ENCODE results near the gene GLCE. TPM values are rescaled to one million over a fixed set of nuclear protein-coding genes. Genes with fewer than 3 reads are reported as not detected.

The GLCE gene
- total RNA-seq, 1 experiment from 2014 or later, result 43.3 TPM

DNA sequence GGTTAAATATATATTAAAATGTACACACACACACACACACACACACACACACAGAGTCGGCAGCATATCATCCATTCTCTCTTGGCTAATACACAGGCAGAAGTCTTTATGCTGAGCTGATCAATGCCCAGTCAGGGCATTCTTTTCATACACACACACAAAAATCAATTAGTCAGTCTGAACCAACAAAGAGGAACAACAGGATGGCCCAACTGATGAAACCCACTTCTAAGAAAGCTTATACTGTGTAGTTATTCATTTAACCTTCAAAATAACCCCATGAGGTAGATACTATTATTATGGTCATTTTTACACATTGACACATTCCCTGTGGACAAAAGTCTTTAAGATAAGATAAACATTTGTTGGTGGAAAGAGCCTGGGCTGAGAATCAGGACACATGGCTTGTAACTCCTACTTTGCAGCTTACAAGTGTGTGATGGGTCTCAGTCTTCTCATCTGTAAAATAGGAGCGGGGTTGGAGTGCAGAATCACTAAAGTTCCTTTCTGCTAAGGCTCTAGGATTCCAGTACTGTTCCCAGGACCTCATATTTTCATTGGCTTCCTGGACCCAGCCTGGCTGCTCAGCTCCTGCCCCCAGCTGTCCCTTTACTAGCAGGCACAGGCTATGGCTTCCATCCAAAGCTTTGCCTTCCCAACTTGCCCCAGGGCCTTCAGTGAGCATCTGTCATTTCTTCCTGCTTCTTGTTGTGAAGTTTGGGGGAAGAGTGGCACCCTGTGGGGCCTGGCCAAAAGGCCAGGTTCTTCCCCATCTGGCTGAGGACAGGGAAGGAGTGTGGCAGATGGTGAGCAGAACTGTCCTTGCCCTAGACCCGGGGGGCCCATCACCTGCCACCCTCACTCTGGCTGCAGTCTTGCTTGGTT lies 27.2 kb upstream of the GLCE start:
- in situ Hi-C loops (cut with HindIII; ENCODE audit: low pct_unique_long_range_greater_than_20kb, low sequenced_read_pairs), result no loop called here
- DNase-seq (ENCODE audit: low read depth, low spot score), result peak; percentile 22

DNA sequence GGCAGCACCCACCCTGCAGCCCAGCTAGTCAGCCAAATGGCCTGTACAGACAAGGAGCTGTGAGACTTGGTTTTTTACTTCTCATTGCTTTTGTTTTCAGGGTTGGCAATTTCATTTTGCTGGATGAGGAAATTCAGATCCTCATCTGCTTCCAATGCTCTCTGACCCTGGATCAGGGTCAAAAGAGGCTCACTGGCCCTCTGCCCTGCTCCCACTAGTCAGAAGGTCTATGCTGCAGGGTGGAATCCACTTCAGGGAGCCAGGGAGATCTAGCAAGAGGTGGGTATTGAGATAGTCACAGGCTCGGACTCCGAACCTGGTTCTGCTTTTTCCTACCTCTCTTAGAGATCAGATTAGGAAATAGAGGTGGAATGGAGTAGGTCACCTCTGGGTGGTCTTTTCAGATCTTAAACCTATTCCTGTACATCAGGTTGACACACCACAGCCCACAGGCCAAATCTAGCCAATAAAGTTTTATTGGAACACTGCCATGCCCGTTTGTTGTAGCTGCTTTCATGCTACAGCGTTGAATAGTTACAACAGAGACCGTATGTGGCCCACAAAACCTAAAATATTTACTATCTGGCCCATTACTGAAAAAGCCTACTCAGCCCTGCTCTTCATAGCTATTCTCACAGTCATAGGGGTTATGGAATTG lies 26.4 kb upstream of the GLCE start:
- in situ Hi-C loops (cut with HindIII; ENCODE audit: low pct_unique_long_range_greater_than_20kb, low sequenced_read_pairs), result no loop called here
- DNase-seq (ENCODE audit: low read depth, low spot score), result no peak

- DNase-seq (ENCODE audit: low read depth, low spot score), result no peak
- in situ Hi-C loops (cut with HindIII; ENCODE audit: low pct_unique_long_range_greater_than_20kb, low sequenced_read_pairs), result no loop called here
Measured at GRCh38 chr15:69134791-69135190, 25.6 kb upstream of the GLCE start.

- DNase-seq (ENCODE audit: low read depth, low spot score), result no peak
- in situ Hi-C loops (cut with HindIII; ENCODE audit: low pct_unique_long_range_greater_than_20kb, low sequenced_read_pairs), result no loop called here
Measured at GRCh38 chr15:69135499-69135898, 24.9 kb upstream of the GLCE start.

DNA sequence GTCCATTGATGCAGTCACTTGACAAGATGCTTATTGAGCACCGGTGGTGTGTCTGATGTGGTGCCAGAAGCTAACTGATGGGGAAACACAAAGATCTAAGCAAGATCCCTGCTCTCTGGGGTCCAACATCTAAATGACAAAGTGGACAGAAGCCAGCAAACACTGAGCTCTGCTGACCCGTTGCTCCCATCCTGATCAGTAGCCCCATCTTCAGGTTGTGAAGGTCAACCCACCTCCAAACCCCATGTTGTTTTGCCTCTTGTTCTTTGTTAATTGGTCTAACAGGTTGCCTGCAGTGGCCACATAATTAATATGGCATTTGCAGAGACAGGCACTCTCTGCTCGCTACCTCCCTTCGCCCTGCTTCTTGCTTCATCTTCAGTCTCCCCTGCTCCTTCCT lies 21.5 kb upstream of the GLCE start:
- DNase-seq (ENCODE audit: low read depth, low spot score), result no peak
- in situ Hi-C loops (cut with HindIII; ENCODE audit: low pct_unique_long_range_greater_than_20kb, low sequenced_read_pairs), result no loop called here

- DNase-seq (ENCODE audit: low read depth, low spot score), result no peak
- in situ Hi-C loops (cut with HindIII; ENCODE audit: low pct_unique_long_range_greater_than_20kb, low sequenced_read_pairs), result no loop called here
Measured at GRCh38 chr15:69140306-69140705, 20.1 kb upstream of the GLCE start.

GRCh38 chr15:69141286-69141701 lies 19.1 kb upstream of the GLCE start:
- peak; percentile 50 for DNase-seq (ENCODE audit: low read depth, low spot score)
- in situ Hi-C loops (cut with HindIII; ENCODE audit: low pct_unique_long_range_greater_than_20kb, low sequenced_read_pairs), result no loop called here

- in situ Hi-C loops (cut with HindIII; ENCODE audit: low pct_unique_long_range_greater_than_20kb, low sequenced_read_pairs), result no loop called here
- DNase-seq (ENCODE audit: low read depth, low spot score), result peak; percentile 53
Measured at GRCh38 chr15:69141833-69142232, 18.6 kb upstream of the GLCE start.

DNA sequence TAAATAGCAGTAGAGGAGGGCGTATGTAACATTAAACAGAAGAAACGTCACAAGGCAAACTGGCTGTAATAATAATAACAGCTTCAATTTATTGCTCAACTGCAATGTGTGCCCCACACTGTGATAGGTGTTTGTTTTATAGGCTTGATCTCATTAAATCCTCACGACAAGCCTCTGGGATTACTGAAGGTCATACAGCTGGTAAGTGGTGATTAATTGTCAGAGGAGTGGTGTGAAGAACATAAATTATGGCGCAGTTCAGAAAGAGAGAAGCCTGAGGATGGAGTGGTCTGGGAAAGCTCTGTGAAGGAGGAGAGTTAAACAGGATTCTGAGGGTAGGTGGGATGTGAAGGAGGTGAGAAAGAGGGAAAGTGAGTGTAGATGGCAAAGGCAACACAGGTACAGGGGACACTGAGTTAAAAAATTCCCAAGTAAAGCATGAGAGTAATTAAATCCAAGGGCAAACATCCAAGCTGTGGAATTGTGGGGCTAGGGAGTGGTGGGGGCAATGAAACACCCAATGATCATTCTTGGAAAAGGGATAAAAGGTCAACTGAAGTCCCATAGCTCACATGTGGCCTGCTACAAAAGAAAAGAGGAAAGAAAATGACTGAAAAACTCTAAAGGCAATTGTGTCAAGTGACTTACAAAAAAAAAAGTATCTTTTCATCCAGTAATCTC lies 16.5 kb upstream of the GLCE start:
- in situ Hi-C loops (cut with HindIII; ENCODE audit: low pct_unique_long_range_greater_than_20kb, low sequenced_read_pairs), result no loop called here
- DNase-seq (ENCODE audit: low read depth, low spot score), result no peak

- DNase-seq (ENCODE audit: low read depth, low spot score), result no peak
- in situ Hi-C loops (cut with HindIII; ENCODE audit: low pct_unique_long_range_greater_than_20kb, low sequenced_read_pairs), result no loop called here
Measured at GRCh38 chr15:69144530-69144929, 15.9 kb upstream of the GLCE start.

DNA sequence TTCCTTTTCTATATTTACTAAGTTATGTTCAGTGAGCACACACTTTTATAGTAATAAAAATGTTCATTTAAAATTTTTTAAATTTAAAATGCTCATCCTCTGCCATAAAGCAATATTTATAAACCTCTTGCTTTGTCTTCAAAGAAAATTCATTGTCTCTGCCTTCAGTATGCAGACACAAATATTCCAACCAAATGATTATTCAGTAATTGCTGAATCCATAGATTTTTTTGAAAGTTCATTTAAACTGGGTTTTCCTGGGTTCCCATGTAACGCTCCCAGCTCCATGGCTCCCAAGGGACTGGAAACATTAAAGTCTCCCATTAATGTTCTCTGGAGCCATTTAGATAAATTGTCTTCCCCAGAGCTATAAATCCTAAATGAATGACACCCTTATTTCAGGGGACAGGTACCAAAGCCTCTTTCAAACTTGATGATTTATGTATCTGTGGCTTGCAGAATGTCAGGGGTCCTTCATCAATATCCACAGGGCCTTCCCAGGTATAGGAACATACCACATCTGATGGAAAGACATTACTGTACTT lies 15.2 kb upstream of the GLCE start:
- in situ Hi-C loops (cut with HindIII; ENCODE audit: low pct_unique_long_range_greater_than_20kb, low sequenced_read_pairs), result no loop called here
- DNase-seq (ENCODE audit: low read depth, low spot score), result no peak

GRCh38 chr15:69145694-69146492 lies 14.5 kb upstream of the GLCE start:
- DNase-seq (ENCODE audit: low read depth, low spot score), result no peak
- in situ Hi-C loops (cut with HindIII; ENCODE audit: low pct_unique_long_range_greater_than_20kb, low sequenced_read_pairs), result no loop called here

GRCh38 chr15:69146724-69147435 lies 13.6 kb upstream of the GLCE start:
- DNase-seq (ENCODE audit: low read depth, low spot score), result peak; percentile 49
- in situ Hi-C loops (cut with HindIII; ENCODE audit: low pct_unique_long_range_greater_than_20kb, low sequenced_read_pairs), result no loop called here

DNA sequence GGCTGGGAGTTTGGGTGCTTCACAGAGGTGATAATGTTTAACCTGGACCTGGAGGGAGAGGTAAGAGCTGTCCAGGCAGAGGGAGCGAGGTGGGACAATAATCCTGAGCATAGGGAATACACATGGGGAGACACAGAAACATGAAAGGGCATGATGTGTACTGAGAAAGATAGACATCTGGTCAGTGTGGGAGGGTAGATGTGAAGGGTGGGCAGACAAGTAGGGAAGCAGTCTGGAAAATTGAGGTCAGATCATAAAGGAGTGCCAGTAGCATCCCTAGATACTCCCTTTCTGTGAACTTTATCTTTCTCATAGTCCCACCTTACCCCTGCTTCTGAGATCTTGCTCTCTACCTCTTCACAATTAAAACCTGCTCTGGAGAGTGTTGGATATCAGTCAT lies 12.0 kb upstream of the GLCE start:
- in situ Hi-C loops (cut with HindIII; ENCODE audit: low pct_unique_long_range_greater_than_20kb, low sequenced_read_pairs), result no loop called here
- DNase-seq (ENCODE audit: low read depth, low spot score), result no peak

DNA sequence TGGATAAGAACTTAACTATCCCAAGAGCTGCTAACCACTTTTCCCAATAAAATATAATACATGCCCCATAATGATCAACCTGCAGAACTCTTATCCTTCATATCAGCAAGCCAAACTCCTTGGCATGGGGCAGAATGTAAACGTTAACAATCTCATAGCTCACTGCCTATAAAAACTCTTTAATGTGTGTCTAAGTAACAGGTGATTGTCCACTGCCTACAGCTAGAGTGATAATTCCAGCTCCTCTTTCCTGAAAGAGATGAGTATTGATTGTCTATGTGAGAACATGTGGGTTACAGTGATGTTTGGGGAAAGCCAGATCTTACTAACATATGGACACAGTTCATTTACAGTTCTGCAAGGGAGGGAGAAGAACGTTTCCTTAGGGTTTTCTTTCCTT lies 11.3 kb upstream of the GLCE start:
- no peak for DNase-seq (ENCODE audit: low read depth, low spot score)

DNA sequence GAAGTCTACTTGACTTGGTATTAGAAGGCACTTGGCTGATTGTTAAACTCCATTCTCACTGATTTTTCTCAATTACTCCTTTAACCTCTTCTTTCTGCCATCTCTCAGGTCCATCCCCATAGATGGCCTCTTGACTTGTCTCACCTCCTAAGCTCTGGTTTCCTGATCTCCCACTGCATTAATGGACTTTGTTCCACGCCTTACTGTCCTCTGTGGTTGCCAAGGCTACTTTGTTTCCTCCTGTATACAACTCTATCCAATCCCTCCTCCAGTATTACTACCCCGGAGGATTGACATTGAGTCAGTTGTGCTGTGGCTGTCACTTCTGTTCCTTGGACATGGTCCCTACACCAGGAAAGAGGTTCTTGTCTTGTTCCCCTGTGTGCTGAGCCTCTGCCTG lies 10.6 kb upstream of the GLCE start:
- in situ Hi-C loops (cut with HindIII; ENCODE audit: low pct_unique_long_range_greater_than_20kb, low sequenced_read_pairs), result no loop called here
- no peak for DNase-seq (ENCODE audit: low read depth, low spot score)

More for the DNA sequence above, 11.3 kb upstream of the GLCE start:
- in situ Hi-C loops (cut with HindIII; ENCODE audit: low pct_unique_long_range_greater_than_20kb, low sequenced_read_pairs), result no loop called here

- DNase-seq (ENCODE audit: low read depth, low spot score), result no peak
- in situ Hi-C loops (cut with HindIII; ENCODE audit: low pct_unique_long_range_greater_than_20kb, low sequenced_read_pairs), result no loop called here
Measured at GRCh38 chr15:69150336-69150735, 10.1 kb upstream of the GLCE start.

All from SK-MEL-5 (cell line).